ENCODE measurements around the gene FUS. TPM values are rescaled to one million over a fixed set of nuclear protein-coding genes. Genes with fewer than 3 reads are reported as not detected.

FUS gene
- total RNA-seq, 1 donor from 2014 or later: 718 TPM

DNA sequence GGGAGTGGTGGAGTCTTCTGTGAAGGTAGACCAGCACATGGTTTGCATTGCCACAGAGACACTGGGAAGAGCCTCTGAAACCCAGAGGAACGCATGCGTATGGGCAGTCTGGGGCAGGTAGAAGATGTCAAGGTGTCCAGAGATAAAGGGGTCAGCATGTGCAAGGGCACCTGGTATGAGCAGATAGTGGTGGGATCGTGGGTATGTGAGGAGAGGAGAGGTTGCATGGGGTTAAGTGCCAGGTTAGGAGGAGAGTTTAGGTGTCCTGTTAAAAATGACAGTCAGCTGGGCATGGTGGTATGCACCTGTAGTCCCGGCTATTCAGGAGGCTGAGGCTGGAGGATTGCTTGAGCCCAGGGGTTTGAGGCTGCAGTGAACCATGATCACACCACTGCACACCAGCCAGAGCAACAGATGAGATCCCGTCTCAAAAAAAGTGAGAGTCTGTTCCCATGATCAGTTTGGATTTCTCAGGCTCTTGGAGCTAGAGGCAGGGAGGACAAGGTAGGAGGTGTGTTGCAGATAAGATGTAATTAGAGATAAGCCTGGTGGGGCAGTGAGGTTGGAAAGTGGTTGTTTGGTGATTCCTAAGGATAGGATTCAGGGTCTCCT is 19.6 kb downstream of the FUS start:
- intact Hi-C loops (cut with micrococcal nuclease): loop anchor here (2.0 to 5.0 kb wide), 6 partner anchors 59 to 669 kb away; partner anchors contain the start of genes ARMC5 and ITGAM

GRCh38 chr16:31200111-31200510 is 20.2 kb downstream of the FUS start:
- intact Hi-C loops (cut with micrococcal nuclease): loop anchor here (2.0 to 5.0 kb wide), 6 partner anchors 59 to 669 kb away; partner anchors contain the start of genes ARMC5 and ITGAM

DNA sequence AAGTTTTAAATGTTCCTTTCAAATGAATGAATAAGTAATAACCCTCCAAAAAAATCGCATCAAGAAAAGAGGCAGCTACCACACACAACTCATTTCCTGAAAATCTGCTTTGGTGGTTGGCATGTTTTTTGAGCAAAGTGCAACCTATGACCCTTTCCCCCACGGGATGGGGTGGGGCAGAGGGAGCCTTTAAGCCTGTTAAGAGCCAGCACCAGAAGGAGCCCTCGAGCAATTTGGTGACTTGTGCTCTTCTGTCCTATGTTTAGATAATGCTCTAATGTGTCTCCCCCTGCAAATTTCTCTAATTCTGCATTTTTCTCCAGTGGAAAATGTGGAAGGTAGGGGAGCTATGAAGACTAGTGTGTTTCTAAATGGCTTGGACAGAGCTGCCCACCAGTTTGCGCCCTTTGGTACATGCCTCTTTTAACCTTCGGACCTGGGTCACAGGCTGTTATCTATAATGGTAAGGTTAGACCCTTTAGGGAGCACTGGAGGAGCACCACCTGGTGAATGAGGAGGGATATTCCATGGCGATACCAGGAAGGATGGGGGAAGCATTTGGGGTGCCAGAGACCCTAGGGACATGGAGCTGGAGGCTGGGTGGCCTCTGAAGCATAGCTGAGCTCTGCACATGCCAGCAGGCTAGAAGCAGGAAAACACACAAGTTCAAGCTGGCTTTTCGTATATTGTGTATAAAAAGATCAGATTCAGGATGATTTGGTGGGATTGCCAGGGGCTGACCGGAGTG is 21.1 kb downstream of the FUS start:
- intact Hi-C loops (cut with micrococcal nuclease): loop anchor here (1.0 to 5.0 kb wide), 10 partner anchors 9 to 668 kb away; partner anchors contain the start of genes ARMC5 and ITGAM

- intact Hi-C loops (cut with micrococcal nuclease): loop anchor here (1.0 to 5.0 kb wide), 13 partner anchors 9 to 667 kb away; partner anchors contain the start of genes ARMC5 and ITGAM
Observed at GRCh38 chr16:31201582-31202413, 21.9 kb downstream of the FUS start.

DNA sequence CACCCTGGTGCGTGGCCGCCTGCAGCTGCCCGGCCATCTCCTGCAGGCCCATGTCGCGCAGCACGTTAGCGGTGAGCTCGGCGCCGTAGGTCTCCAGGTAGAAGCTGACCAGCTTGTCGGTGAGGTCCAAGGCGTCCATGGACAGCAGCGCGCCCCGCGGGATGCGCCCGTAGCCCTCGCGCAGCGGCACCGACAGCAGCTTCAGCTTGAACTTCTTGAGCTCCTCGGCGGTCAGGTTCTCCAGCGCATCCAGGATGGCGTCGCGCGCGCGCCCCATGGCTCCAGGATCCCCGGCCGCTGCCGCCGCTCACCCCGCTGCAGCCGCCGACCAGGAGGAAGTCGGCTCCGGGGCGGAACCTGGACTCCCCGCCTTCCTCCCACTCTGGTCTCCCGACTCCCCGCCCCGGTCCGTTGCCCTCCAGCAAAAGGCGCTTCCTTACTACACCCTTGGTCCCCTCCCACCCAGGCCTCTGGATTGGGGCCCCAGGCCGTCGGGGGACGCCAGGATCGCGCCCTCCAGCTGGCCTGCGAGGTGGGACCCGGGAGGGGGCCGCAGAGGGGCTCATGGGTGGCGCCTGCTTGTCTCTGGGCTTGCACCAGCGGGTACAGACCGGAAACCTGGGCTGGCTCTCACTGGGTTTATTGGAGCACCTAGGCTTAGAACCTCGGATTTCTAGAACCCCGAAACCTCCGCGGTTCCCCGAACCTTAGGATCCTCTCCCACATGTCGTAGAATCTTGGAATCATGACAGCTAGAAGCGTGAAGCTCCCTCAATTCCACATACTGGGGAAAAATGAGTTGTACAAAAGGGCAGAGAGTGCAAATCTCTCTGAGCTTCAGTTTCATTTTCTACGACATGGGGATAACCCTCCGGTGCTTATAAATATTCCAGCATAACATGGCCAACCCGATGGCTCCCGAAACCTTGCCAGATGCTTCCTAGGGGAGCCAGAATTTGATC is 22.8 kb downstream of the FUS start, which contains the start of gene PYCARD:
PYCARD (minus strand) TSS at position 347 of the 962 bp plus-strand sequence; CDS start at position 277, 70 bp downstream.
- intact Hi-C loops (cut with micrococcal nuclease): loop anchor here (1.0 to 5.0 kb wide), 7 partner anchors 13 to 495 kb away; partner anchors contain the start of gene ARMC5

DNA sequence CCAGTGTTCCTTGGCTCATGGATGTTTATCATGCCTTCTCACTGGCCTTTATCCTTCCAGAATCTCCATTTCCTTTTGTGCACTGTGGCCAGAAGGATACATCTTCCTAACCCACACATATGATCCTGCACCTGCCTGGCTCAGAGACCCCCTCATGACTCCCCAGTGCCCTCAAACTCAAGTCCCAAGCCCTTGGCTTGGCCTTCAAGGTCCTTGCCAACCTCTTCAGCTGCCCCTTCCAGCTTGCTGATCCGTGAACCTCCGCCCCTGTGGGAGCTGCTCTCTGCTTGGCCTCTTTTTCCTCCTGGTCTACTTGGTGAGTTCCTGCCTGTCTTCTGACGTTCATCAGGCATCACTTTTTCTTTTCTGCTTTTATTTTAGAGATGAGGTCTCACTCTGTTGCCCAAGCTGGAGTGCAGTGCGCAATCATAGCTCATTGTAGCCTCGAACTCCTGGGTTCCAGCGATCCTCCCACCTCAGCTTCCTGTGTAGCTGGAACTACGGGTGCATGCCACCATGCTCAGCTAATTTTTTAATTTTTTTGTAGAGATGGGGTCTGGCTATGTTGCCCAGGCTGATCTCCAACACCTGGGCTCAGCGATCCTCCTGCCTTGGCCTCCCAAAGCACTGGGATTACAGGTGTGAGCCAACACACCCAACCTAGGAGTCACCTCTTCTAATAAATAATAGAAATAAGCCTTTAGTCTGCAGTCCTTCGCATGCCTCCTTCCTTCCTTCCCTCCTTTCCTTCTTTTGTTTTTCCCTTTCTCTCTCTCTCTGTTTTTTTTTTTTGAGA is 25.1 kb downstream of the FUS start:
- intact Hi-C loops (cut with micrococcal nuclease): loop anchor here (5.0 kb wide), 4 partner anchors 177 to 492 kb away; partner anchors contain the start of gene ARMC5

GRCh38 chr16:31206776-31207175 is 26.8 kb downstream of the FUS start:
- intact Hi-C loops (cut with micrococcal nuclease): no loop called here

DNA sequence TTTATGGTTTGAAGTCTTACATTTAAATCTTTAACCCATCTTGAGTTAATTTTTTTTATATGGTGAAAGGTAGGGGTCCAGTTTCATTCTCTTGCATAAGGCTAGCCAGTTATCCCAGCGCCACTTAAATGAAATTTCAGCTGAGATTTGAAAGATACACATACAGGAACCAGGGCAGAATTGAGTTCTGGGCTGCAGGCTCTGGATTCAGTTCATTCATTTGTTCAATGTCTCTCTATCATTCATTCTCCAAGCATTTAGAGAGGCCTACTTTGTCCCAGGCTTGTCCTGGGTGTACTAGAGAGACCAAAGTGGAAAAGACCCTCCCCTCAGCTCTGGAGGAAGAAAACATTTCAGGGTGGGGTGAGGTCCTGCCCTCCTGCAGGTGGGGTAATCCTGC is 33.4 kb downstream of the FUS start:
- intact Hi-C loops (cut with micrococcal nuclease): no loop called here

GRCh38 chr16:31213877-31214707 is 34.2 kb downstream of the FUS start, which contains the start of gene TRIM72:
TRIM72 (plus strand) TSS chr16:31214119; CDS start chr16:31214739, 620 bp downstream.
- intact Hi-C loops (cut with micrococcal nuclease): no loop called here

- intact Hi-C loops (cut with micrococcal nuclease): loop anchor here (1.0 to 5.0 kb wide), 3 partner anchors 12 to 228 kb away; partner anchors contain the start of genes PYCARD and ZNF843
Observed at GRCh38 chr16:31214708-31215286, 34.9 kb downstream of the FUS start.

DNA sequence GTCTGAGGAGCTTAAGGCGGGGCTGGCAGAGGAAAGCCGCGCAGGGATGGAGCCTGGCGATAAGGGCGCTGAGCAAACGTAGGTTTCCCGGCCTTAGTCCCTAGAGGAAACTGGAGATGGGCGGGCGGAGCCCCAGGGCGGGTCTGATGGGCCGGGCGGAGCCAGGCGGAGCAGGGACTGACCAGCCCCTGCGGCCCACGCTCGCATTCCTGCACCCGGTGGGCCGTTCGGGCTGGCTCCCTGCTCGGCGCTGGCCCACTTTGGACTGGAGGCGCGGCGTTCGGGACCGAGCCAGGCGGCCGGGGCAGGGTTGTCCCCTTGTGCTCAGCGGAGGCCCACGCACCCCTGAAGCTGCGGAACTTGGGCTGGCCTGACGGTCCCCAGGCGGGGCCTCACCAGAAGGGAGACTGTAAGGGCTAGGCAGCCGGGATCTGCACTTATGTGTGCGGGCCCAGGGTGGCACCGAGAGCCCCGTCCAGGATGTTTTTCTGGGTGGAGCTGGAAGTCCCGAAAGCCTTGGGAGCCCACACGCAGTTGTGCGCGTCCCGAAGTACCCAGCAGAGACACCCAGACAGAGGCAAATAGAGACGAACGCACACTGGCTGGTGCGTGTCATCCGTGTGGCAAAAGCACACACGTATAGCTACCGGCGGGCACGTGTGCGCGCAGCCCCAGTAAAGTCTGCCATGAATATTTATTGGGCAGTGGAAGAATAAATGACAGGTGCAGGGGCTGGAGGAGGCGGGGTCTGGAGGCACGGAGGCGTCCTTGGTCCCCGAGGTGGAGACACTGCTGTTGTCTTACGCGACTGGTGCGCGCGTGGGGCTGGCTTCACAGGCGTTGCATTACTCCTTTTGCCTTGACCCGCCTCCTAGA is 35.6 kb downstream of the FUS start:
- intact Hi-C loops (cut with micrococcal nuclease): loop anchor here (1.0 to 5.0 kb wide), 3 partner anchors 13 to 227 kb away; partner anchors contain the start of genes PYCARD and ZNF843

DNA sequence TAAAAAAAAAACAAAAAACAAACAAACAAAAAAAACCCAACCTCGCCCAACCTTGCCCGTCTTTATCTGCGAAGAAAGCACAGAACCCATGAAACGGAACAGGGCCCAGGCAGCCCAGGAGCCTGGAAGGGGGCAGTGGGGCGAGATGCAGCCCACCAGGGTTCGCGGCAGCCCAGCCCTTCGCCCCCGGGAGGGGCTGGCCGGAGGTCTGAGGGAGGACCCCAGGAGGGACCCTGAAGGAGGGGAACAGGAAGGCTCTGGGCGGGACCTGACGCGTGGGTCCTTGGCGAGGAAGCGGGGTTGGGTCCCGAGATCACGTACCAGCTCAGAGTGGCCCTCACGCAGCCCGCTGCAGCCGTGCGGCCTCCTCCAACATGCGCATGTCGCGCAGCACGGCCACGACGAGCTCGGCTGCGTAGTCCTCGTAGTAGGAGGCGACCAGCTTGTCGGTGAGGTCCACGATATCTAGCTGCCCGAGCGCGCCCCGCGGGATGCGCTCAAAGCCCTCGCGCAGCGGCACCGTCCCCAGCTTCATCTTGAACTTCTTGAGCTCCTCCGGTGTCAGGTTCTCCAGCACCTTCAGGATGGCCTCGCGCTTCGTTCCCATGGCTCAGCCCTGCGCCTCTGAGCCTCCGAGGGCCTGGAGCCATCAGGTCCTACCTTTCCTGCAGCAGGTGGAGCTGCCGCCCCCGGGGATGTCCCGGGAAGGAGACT is 36.6 kb downstream of the FUS start, which contains the start of gene PYDC1:
PYDC1 (minus strand) TSS at position 714 of the 714 bp plus-strand sequence; CDS start at position 607, 107 bp downstream.
- intact Hi-C loops (cut with micrococcal nuclease): loop anchor here (5.0 kb wide), 2 partner anchors 36 to 226 kb away; partner anchors contain the start of gene ZNF843

DNA sequence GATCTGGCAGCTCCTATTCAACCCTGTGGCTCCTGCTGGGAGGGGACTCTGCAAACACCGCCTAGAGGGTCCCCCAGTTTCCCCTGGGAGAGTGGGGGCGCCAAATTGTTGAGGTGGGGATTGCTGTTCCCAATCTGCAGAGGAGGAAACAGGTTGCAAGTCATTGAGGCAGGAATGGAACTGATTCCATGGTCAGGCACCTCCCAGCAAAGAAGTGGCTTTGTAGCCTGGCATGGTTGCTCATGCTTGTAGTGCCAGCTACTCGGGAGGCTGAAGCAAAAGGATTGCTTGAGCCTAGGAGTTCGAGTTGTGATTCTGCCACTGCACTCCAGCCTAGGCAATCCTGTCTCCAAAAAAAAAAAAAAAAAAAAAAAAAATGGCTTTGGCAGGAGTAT is 37.2 kb downstream of the FUS start:
- intact Hi-C loops (cut with micrococcal nuclease): loop anchor here (5.0 kb wide), 2 partner anchors 35 to 225 kb away; partner anchors contain the start of gene ZNF843

DNA sequence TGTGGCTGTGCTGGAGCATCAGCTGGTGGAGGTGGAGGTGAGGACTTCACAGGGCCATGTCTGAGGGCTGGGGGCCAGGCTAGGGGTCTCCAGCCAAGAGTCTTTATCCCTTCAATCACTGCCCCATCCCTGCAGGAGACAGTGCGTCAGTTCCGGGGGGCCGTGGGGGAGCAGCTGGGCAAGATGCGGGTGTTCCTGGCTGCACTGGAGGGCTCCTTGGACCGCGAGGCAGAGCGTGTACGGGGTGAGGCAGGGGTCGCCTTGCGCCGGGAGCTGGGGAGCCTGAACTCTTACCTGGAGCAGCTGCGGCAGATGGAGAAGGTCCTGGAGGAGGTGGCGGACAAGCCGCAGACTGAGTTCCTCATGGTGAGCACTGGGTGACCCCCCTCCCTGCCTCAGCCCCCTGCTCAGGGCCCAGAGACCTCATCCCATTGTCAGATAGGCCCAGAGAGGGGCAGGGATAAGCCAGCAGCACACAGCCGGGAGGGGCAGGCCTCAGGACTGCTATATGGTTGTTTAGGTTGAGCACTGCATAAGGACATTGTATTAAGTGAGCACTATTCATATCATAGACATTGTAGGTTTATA is 39.3 kb downstream of the FUS start:
- intact Hi-C loops (cut with micrococcal nuclease): loop anchor here (5.0 kb wide), 2 partner anchors 33 to 223 kb away; partner anchors contain the start of gene ZNF843
